Stimulated activated naive CD8-positive, alpha-beta T cell treated with anti-CD3 and anti-CD28 coated beads, Interleukin-15, amount 100 ng/mL, for 72 hours (primary cell): ENCODE measurements around the gene SMIM11.
"Not testable (repeated sequence)": the region's sequence is repeated elsewhere in the genome, so short reads cannot be mapped to it uniquely, and the experiment has no call there.

Experiments
- ATAC-seq: fragments of 150-1000 bp; cut with Tn5 transposase; 2 replicates; pipeline ENCODE4 v1.10.0; 2021; ENCODE audit warnings: mild to moderate bottlenecking, moderate library complexity
- DNase-seq, 2 donors: peaks; one replicate each; pipeline ENCODE4 v3.0.0; 2021 to 2022
- H3K27ac Mint-ChIP-seq, 2 donors: one replicate each; pipeline ENCODE4 v1.8.0; 2022; ENCODE audit warnings: mild to moderate bottlenecking in 2 of 2, mixed read lengths in 2 of 2, moderate library complexity in 2 of 2
- H3K27me3 Mint-ChIP-seq: one replicate; pipeline ENCODE4 v1.8.0; 2022; ENCODE audit warnings: mixed read lengths
- H3K4me1 Mint-ChIP-seq: one replicate; pipeline ENCODE4 v1.8.0; 2022; ENCODE audit warnings: mild to moderate bottlenecking, mixed read lengths
- H3K4me3 Mint-ChIP-seq, 2 donors: one replicate each; pipeline ENCODE4 v1.8.0; 2022; ENCODE audit warnings: mild to moderate bottlenecking in 2 of 2, mixed read lengths in 2 of 2, moderate library complexity in 1 of 2
- H3K9me3 Mint-ChIP-seq, 2 donors: one replicate each; pipeline ENCODE4 v1.8.0; 2022; ENCODE audit warnings: mixed read lengths in 2 of 2

SMIM11 gene

GRCh38 chr21:34428441-34428840 lies 53.1 kb downstream of the SMIM11 start:
- not testable (repeated sequence) for H3K27me3 Mint-ChIP-seq, H3K4me1 Mint-ChIP-seq, H3K4me3 Mint-ChIP-seq, ATAC-seq, H3K27ac Mint-ChIP-seq, H3K9me3 Mint-ChIP-seq, DNase-seq

- not testable (repeated sequence) for H3K27ac Mint-ChIP-seq, H3K27me3 Mint-ChIP-seq, DNase-seq, ATAC-seq, H3K4me1 Mint-ChIP-seq, H3K9me3 Mint-ChIP-seq, H3K4me3 Mint-ChIP-seq
Observed at GRCh38 chr21:34429710-34430109, 54.4 kb downstream of the SMIM11 start.
